ENCODE measurements around the gene PDGFB. TPM values are rescaled to one million over a fixed set of nuclear protein-coding genes. Genes with fewer than 3 reads are reported as not detected.
"Not testable (repeated sequence)": the region's sequence is repeated elsewhere in the genome, so short reads cannot be mapped to it uniquely, and the experiment has no call there.

The PDGFB gene
- total RNA-seq, 1 experiment from 2014 or later = 39.7 TPM

- H2AFZ ChIP-seq = no peak overlapping the region
- H3K9me2 ChIP-seq (ENCODE audit: insufficient read depth) = no peaks in the 10 kb centered on the region
- DNase-seq = peak in 1 of 2 experiments; percentile 91
- H3K9me3 ChIP-seq (ENCODE audit: insufficient read depth, low read depth) = peaks cover 6% of the 10 kb centered on the region
- POLR2A ChIA-PET (ENCODE audit: unreplicated experiment) = interaction anchor here (0.6 to 0.7 kb wide), 3 partner anchors 13 to 62 kb away, joined by 3 to 5 read pairs (median 5); no protein-coding TSS in a partner anchor
- no TSS peak for BruUV-seq (replicated peaks)
- no peak overlapping the region for H3K4me3 ChIP-seq
- peak overlapping the region; percentile 69 for H3K27ac ChIP-seq
- TF ChIP-seq CTCF (conservative IDR thresholded peaks at IDR 0.05) (no peak), EZH2 (IDR thresholded peaks at IDR 0.05; ENCODE audit: low read depth) (no peak)
- no peaks in the 10 kb centered on the region for H3K27me3 ChIP-seq (ENCODE audit: insufficient read depth, low read depth)
- peaks cover 18% of the 10 kb centered on the region for H3K4me1 ChIP-seq (replicated peaks; ENCODE audit: insufficient read depth)
- H3K4me2 ChIP-seq = peak overlapping the region; percentile 44
- H3K36me3 ChIP-seq (ENCODE audit: low read depth) = peaks cover 23% of the 10 kb centered on the region; the same call in 1 of the 2 replicates
- H4K20me1 ChIP-seq (ENCODE audit: insufficient read depth) = no peaks in the 10 kb centered on the region
- CTCF ChIA-PET = interaction anchor here (0.5 to 0.9 kb wide), 2 partner anchors 15 to 452 kb away, joined by 3 to 4 read pairs; no protein-coding TSS in a partner anchor
- no peaks in the 10 kb centered on the region for H3K79me2 ChIP-seq (ENCODE audit: low read depth)
- intact Hi-C loops (cut with micrococcal nuclease; ENCODE audit: unreplicated experiment) = no loop called here
- H3F3A ChIP-seq (ENCODE audit: insufficient read depth, low read depth) = peaks cover 47% of the 10 kb centered on the region
These were observed 23.6 kb downstream of the PDGFB start for GRCh38 chr22:39220890-39221850.

- Histone ChIP-seq H3K4me1 (replicated peaks; ENCODE audit: insufficient read depth) (peaks cover 25% of the 10 kb centered on the region), H3K4me3 (no peak overlapping the region), H3K9me2 (ENCODE audit: insufficient read depth) (no peaks in the 10 kb centered on the region), H3K27ac (no peak overlapping the region), H2AFZ (no peak overlapping the region), H3K9me3 (ENCODE audit: insufficient read depth, low read depth) (peaks cover 6% of the 10 kb centered on the region), H3K4me2 (no peak overlapping the region), H3K36me3 (ENCODE audit: low read depth) (0 out of 2 replicates have a peak, but pooled peaks cover 16% of the 10 kb centered on the region), H3K79me2 (ENCODE audit: low read depth) (no peaks in the 10 kb centered on the region), H3F3A (ENCODE audit: insufficient read depth, low read depth) (peaks cover 55% of the 10 kb centered on the region), H4K20me1 (ENCODE audit: insufficient read depth) (no peaks in the 10 kb centered on the region), H3K27me3 (ENCODE audit: insufficient read depth, low read depth) (no peaks in the 10 kb centered on the region)
- intact Hi-C loops (cut with micrococcal nuclease; ENCODE audit: unreplicated experiment) = no loop called here
- no peak for TF ChIP-seq EZH2 (IDR thresholded peaks at IDR 0.05; ENCODE audit: low read depth)
- DNase-seq = no peak
- BruUV-seq (replicated peaks) = no TSS peak
- ChIA-PET POLR2A (ENCODE audit: unreplicated experiment) (interaction anchor here (0.7 kb wide), 1 partner anchor 13 kb away, joined by 5 read pairs; no protein-coding TSS in a partner anchor), CTCF (no interaction called here)
These were observed 24.3 kb downstream of the PDGFB start for GRCh38 chr22:39220450-39220849.

GRCh38 chr22:39219071-39220039, 25.4 kb downstream of the PDGFB start:
- ChIA-PET POLR2A (ENCODE audit: unreplicated experiment) (interaction anchor here (0.5 kb wide), 1 partner anchor 61 kb away, joined by 3 read pairs; no protein-coding TSS in a partner anchor), CTCF (interaction anchor here (0.6 kb wide), 1 partner anchor 92 kb away, joined by 3 read pairs; no protein-coding TSS in a partner anchor)
- Histone ChIP-seq H3K4me3 (no peak overlapping the region), H3K9me3 (ENCODE audit: insufficient read depth, low read depth) (peaks cover 6% of the 10 kb centered on the region), H3K36me3 (ENCODE audit: low read depth) (0 out of 2 replicates have a peak, but pooled peaks cover 5% of the 10 kb centered on the region), H3K9me2 (ENCODE audit: insufficient read depth) (no peaks in the 10 kb centered on the region), H3K79me2 (ENCODE audit: low read depth) (no peaks in the 10 kb centered on the region), H3K27me3 (ENCODE audit: insufficient read depth, low read depth) (no peaks in the 10 kb centered on the region), H3K4me1 (replicated peaks; ENCODE audit: insufficient read depth) (peaks cover 34% of the 10 kb centered on the region), H4K20me1 (ENCODE audit: insufficient read depth) (no peaks in the 10 kb centered on the region), H3K4me2 (no peak overlapping the region), H2AFZ (no peak overlapping the region), H3F3A (ENCODE audit: insufficient read depth, low read depth) (peaks cover 65% of the 10 kb centered on the region), H3K27ac (no peak overlapping the region)
- peak in 1 of 2 experiments; percentile 60 for DNase-seq
- intact Hi-C loops (cut with micrococcal nuclease; ENCODE audit: unreplicated experiment) = no loop called here
- no TSS peak for BruUV-seq (replicated peaks)
- TF ChIP-seq CTCF (conservative IDR thresholded peaks at IDR 0.05) (no peak), EZH2 (IDR thresholded peaks at IDR 0.05; ENCODE audit: low read depth) (no peak)

- H3K4me1 ChIP-seq (replicated peaks; ENCODE audit: insufficient read depth) = peaks cover 43% of the 10 kb centered on the region
- H3K27ac ChIP-seq; CTCF ChIA-PET; BruUV-seq (replicated peaks); H2AFZ ChIP-seq; H3K79me2 ChIP-seq (ENCODE audit: low read depth); H3K9me3 ChIP-seq (ENCODE audit: insufficient read depth, low read depth); intact Hi-C loops (cut with micrococcal nuclease; ENCODE audit: unreplicated experiment); H3K9me2 ChIP-seq (ENCODE audit: insufficient read depth); DNase-seq; H4K20me1 ChIP-seq (ENCODE audit: insufficient read depth); H3K4me3 ChIP-seq; H3K36me3 ChIP-seq (ENCODE audit: low read depth); H3K4me2 ChIP-seq; POLR2A ChIA-PET (ENCODE audit: unreplicated experiment); H3K27me3 ChIP-seq (ENCODE audit: insufficient read depth, low read depth): not testable (repeated sequence)
- H3F3A ChIP-seq (ENCODE audit: insufficient read depth, low read depth) = peaks cover 65% of the 10 kb centered on the region
These were observed 26.4 kb downstream of the PDGFB start for GRCh38 chr22:39218432-39218831.
